K562 (cell line): ENCODE results near the gene MALAT1. TPM values are rescaled to one million over a fixed set of nuclear protein-coding genes. Genes with fewer than 3 reads are reported as not detected.
A peak's percentile ranks its signal among the peaks of the same experiment; 100 is the strongest.

Experiments
- ATAC-seq: fragments of 200-7000 bp; cut with Tn5 transposase; 3 replicates; pipeline ENCODE4 v1.9.1; 2020; ENCODE audit warnings: moderate library complexity
- BruUV-seq: library from RNA; stranded (reverse); fragments of 400-500 nt; replicated peaks from 2 replicates; lab custom pipeline; 2021; lab: Mats Ljungman, UMichigan
- CTCF ChIA-PET: fragments of 300-600 bp; formaldehyde crosslinking; extraction: SDS; loops from one replicate; lab custom pipeline; 2021; ENCODE audit warnings: low intra/inter-chr PET ratio; lab: Yijun Ruan, JAX
- POLR2A ChIA-PET: fragments of 300-600, 350-650 bp; sonication (Branson Sonifier 250); formaldehyde crosslinking; extraction: SDS; loops from one replicate; lab custom pipeline; 2021; ENCODE audit warnings: antibody characterized with exemption, inconsistent platforms; lab: Yijun Ruan, JAX
- DNase-seq, 4 experiments: peaks; one replicate each; pipeline versions ENCODE4 v3.0.0 to v3.0.0-alpha.2; 2011 to 2018; ENCODE audit warnings: low spot score in 3 of 4, mixed read lengths in 3 of 4; ENCODE audit errors: extremely low read depth in 1 of 4
- FAIRE-seq: peaks from 2 replicates; lab custom pipeline; 2011; peaks lifted over from hg19 to GRCh38; lab: Jason Lieb, UNC
- H2AFZ ChIP-seq: 2 replicates; pipeline ENCODE4 v1.6.0; 2011; ENCODE audit warnings: low read depth, low read length, control low read depth, inconsistent platforms
- H3K27ac ChIP-seq: fragments of 200-600 bp; 3 replicates; pipeline ENCODE4 v1.8.0; 2011; ENCODE audit warnings: low read depth, mild to moderate bottlenecking, control low read depth, inconsistent platforms, low read length, moderate library complexity, mixed read lengths; ENCODE audit errors: extremely low read depth
- H3K27me3 ChIP-seq, 2 experiments: fragments of 300-600 bp in 1 of 2; 2 replicates in 1 of 2; 3 replicates in 1 of 2; pipeline versions ENCODE4 v1.6.0 to v1.8.0; 2011; ENCODE audit warnings: inconsistent platforms in 2 of 2, low read length in 2 of 2, mild to moderate bottlenecking in 1 of 2, mixed read lengths in 1 of 2, moderate library complexity in 1 of 2; ENCODE audit not compliant: control insufficient read depth in 2 of 2, insufficient read depth in 2 of 2
- H3K36me3 ChIP-seq: fragments of 300-600 bp; 3 replicates; pipeline ENCODE4 v1.8.0; 2011; ENCODE audit warnings: mild to moderate bottlenecking, low read length, inconsistent platforms; ENCODE audit not compliant: control insufficient read depth, insufficient read depth
- H3K4me1 ChIP-seq, 2 experiments: fragments of 200-600 bp in 1 of 2; replicated peaks in 1 of 2; 2 replicates in 1 of 2; 3 replicates in 1 of 2; pipeline versions ENCODE4 v1.5.1 to v1.8.0; 2011; ENCODE audit warnings: inconsistent platforms in 2 of 2, low read length in 2 of 2, mild to moderate bottlenecking in 1 of 2, mixed read lengths in 1 of 2, moderate library complexity in 1 of 2; ENCODE audit not compliant: control insufficient read depth in 2 of 2, insufficient read depth in 2 of 2
- H3K4me2 ChIP-seq: 2 replicates; pipeline ENCODE4 v1.6.1; 2011; ENCODE audit warnings: low read length, control low read depth, inconsistent platforms, mixed read lengths; ENCODE audit not compliant: insufficient read depth
- H3K4me3 ChIP-seq: fragments of 200-600 bp; sonication (generic), shearing (Covaris generic); 2 replicates; pipeline ENCODE4 v1.5.1; 2016; ENCODE audit warnings: control low read depth, inconsistent platforms
- H3K79me2 ChIP-seq: fragments of 200-600 bp; 3 replicates; pipeline ENCODE4 v1.8.0; 2011; ENCODE audit warnings: low read length, inconsistent platforms; ENCODE audit not compliant: control insufficient read depth, insufficient read depth
- H3K9ac ChIP-seq, 2 experiments: 2 replicates each; pipeline versions ENCODE4 v1.6.0 to v1.6.1; 2011; ENCODE audit warnings: low read depth in 2 of 2, low read length in 2 of 2, control low read depth in 1 of 2, inconsistent platforms in 1 of 2, mild to moderate bottlenecking in 1 of 2, mixed read lengths in 1 of 2; ENCODE audit not compliant: insufficient read depth in 1 of 2
- H3K9me1 ChIP-seq: one replicate; pipeline ENCODE4 v1.6.0; 2011; ENCODE audit warnings: inconsistent platforms, mild to moderate bottlenecking, low read length, moderate library complexity; ENCODE audit not compliant: control insufficient read depth, insufficient read depth
- H3K9me3 ChIP-seq: replicated peaks from 2 replicates; pipeline ENCODE4 v1.5.1; 2011; ENCODE audit warnings: low read depth, low read length, inconsistent platforms; ENCODE audit not compliant: control insufficient read depth, insufficient read depth
- H4K20me1 ChIP-seq: replicated peaks from 2 replicates; pipeline ENCODE4 v1.6.1; 2011; ENCODE audit warnings: low read length, inconsistent platforms, mixed read lengths; ENCODE audit not compliant: control insufficient read depth, insufficient read depth
- CBFA2T3 ChIP-seq: fragments of 450-650 bp; IDR thresholded peaks from 2 replicates; pipeline ENCODE4 v1.6.1; 2017
- DEAF1 ChIP-seq: fragments of 450-650 bp; formaldehyde crosslinking; IDR thresholded peaks from 2 replicates; pipeline ENCODE4 v1.4.0; 2020; ENCODE audit warnings: mild to moderate bottlenecking, moderate library complexity
- ETV1 ChIP-seq: fragments of 450-650 bp; conservative IDR thresholded peaks from 2 replicates; pipeline ENCODE4 v1.6.1; 2016; ENCODE audit warnings: missing genetic modification characterization, control low read depth, low read depth, missing compliant biosample characterization
- MAZ ChIP-seq, 2 experiments: fragments of 450-650 bp in 1 of 2; sonication (generic) in 1 of 2; formaldehyde crosslinking; IDR thresholded peaks in 1 of 2; conservative IDR thresholded peaks in 1 of 2; 2 replicates each; pipeline versions ENCODE4 v1.4.0 to v1.5.0; 2020; ENCODE audit warnings: mild to moderate bottlenecking in 1 of 2, missing genetic modification reagents in 1 of 2
- POLR2G ChIP-seq: fragments of 200-400 bp; formaldehyde crosslinking; IDR thresholded peaks from 2 replicates; pipeline ENCODE4 v1.6.1; 2017; ENCODE audit warnings: low read depth, mild to moderate bottlenecking, antibody characterized with exemption, low read length, moderate library complexity
- SRF ChIP-seq, 2 experiments: fragments of 250-450, 450-650 bp in 1 of 2; sonication (Bioruptor Pico) in 1 of 2; sonication (generic) in 1 of 2; formaldehyde crosslinking; IDR thresholded peaks; 2 replicates each; pipeline versions ENCODE4 v1.5.0 to v1.5.1; 2020 to 2022; ENCODE audit warnings: mild to moderate bottlenecking in 1 of 2, missing genetic modification reagents in 1 of 2
- ZBTB33 ChIP-seq: sonication (generic); formaldehyde crosslinking; IDR thresholded peaks from 2 replicates; pipeline ENCODE4 v1.8.1; 2023; ENCODE audit warnings: mild to moderate bottlenecking, missing genetic modification reagents
- ZNF444 ChIP-seq: fragments of 250-450 bp; sonication (Bioruptor Pico); IDR thresholded peaks from 2 replicates; pipeline ENCODE4 v1.4.0; 2020; ENCODE audit warnings: mild to moderate bottlenecking, moderate library complexity
- WGBS: fragments of 100-300 bp; shearing (Covaris generic); methylation state at CpG from one replicate; pipeline ENCODE4 v1.1.6; 2016; ENCODE audit warnings: low coverage, mixed read lengths; ENCODE audit not compliant: insufficient coverage; ENCODE audit errors: missing lambda C conversion rate; 5-methylcytosine and 5-hydroxymethylcytosine counted together
- in situ Hi-C: fragments of 300-500 bp; cut with MboI; formaldehyde crosslinking; loops from 4 replicates; pipeline ENCODE4 v1.15.0; 2018; ENCODE audit warnings: inconsistent platforms, mixed read lengths
- intact Hi-C: fragments of 100-400 bp; cut with micrococcal nuclease; formaldehyde crosslinking; loops from 2 replicates; pipeline ENCODE4 v1.14.2; 2022
- polyA plus RNA-seq, 8 experiments: library from polyadenylated mRNA; depleted of rRNA in 4 of 8; stranded (reverse) in 5 of 8; unstranded in 3 of 8; fragments of >200 nt; fragmentation: Nextera tagmentation in 2 of 8; fragmentation: Illumina TruSeq in 1 of 8; extraction: Ambion mirVana in 2 of 8; extraction: Trizol in 1 of 8; gene quantifications; 2 replicates each; pipeline versions ENCODE4 v1.2.1 to v1.2.3, GENCODE V29; 2011 to 2014; ENCODE audit warnings: inconsistent platforms in 1 of 8, missing spikeins in 1 of 8
- total RNA-seq, 7 experiments: library from RNA; depleted of rRNA in 6 of 7; stranded (reverse); fragments of >200 nt in 6 of 7; fragmentation: Illumina TruSeq in 2 of 7; extraction: Trizol in 2 of 7; gene quantifications; 2 replicates each; pipeline versions ENCODE4 v1.2.1 to v1.2.3, GENCODE V29; 2011 to 2021; ENCODE audit warnings: low replicate concordance in 1 of 7

The MALAT1 gene
- total and polyA plus RNA-seq, 9 of the 15 experiments (the other 6 are each of a cell fraction or from before 2014, with no cell fraction given) = 363 to 8,715 (median 2,351) TPM

GRCh38 chr11:65546217-65546958 lies 47.5 kb downstream of the MALAT1 start (continued):
- TF ChIP-seq ZNF444 (CRISPR knock-in tag) (no peak), MAZ (CRISPR knock-in tag; conservative IDR thresholded peaks at IDR 0.05 in 1 of 2, IDR thresholded peaks at IDR 0.05 in 1 of 2) (peak; percentile 73 to 90), CBFA2T3 (0 out of 2 replicates have a peak, but pooled peaks have one; percentile 3), DEAF1 (CRISPR knock-in tag) (no peak), POLR2G (peak; percentile 77), SRF (CRISPR knock-in tag; IDR thresholded peaks at IDR 0.05) (peak in 1 of 2 experiments; percentile 29; a peak in 1 of 4 replicates)

GRCh38 chr11:65547446-65548125 lies 48.7 kb downstream of the MALAT1 start:
- DNase-seq = no peak
- no peaks in the 10 kb centered on the region for H3K27me3 ChIP-seq
- FAIRE-seq = no peak
- TF ChIP-seq ZBTB33 (CRISPR knock-in tag) = peak; percentile 96
- TF ChIP-seq ETV1 (tag) = no peak
- BruUV-seq = no TSS peak
- in situ Hi-C loops (no loop called here), intact Hi-C loops (loop anchor here (10.0 kb wide), 1 partner anchor 267 kb away; no protein-coding TSS in a partner anchor)
- ChIA-PET CTCF (no interaction called here), POLR2A (interaction anchor here (0.7 to 2.0 kb wide), 5 partner anchors 10 to 48 kb away, joined by 3 to 10 read pairs (median 6); partner anchors contain the start of gene MALAT1)
- no peaks in the 10 kb centered on the region for H3K79me2 ChIP-seq
- H4K20me1 ChIP-seq = 0 out of 2 replicates have a peak, but pooled peaks cover 8% of the 10 kb centered on the region
- H3K4me1 ChIP-seq = peaks cover 28 to 61% of the 10 kb centered on the region in 2 experiments
- H3K9ac ChIP-seq = no peak overlapping the region
- no peak overlapping the region for H3K27ac ChIP-seq
- H3K4me2 ChIP-seq = no peak overlapping the region
- H3K9me3 ChIP-seq = no peaks in the 10 kb centered on the region
- H3K36me3 ChIP-seq = no peaks in the 10 kb centered on the region
- 84% methylated on average over 16 of the region's 52 CpGs for WGBS
- no peak overlapping the region for H3K4me3 ChIP-seq
- H3K9me1 ChIP-seq = no peaks in the 10 kb centered on the region
- H2AFZ ChIP-seq = no peak overlapping the region
- no peak for ATAC-seq
